Stimulated activated CD8-positive, alpha-beta memory T cell treated with anti-CD3 and anti-CD28 coated beads, Interleukin-7, amount 100 ng/mL, for 48 hours (primary cell): ENCODE measurements around the gene TTC3.

Source experiments
- DNase-seq, 2 donors: peaks; one replicate each; pipeline ENCODE4 v3.0.0-alpha.2; 2020; ENCODE audit warnings: low read depth in 1 of 2; ENCODE audit errors: extremely low read depth in 1 of 2

TTC3 gene

DNA sequence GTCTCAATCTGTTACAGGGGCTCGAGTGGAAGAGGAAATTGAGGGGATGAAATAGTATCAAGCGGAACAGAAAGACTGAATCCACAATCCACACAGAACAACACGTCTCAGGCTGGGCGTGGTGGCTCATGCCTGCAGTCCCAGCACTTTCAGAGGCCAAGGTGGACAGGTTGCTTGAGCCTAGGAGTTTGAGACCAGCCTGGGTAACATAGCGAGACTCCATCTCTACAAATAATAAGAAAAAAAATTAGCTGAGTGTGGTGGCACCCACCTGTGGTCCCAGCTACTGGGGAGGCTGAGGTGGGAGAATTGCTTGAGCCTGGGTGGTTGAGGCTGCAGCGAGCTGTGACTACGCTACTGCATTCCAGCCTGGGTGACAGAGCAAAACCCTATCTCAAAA lies 168.4 kb downstream of the TTC3 start:
- no peak for DNase-seq

GRCh38 chr21:37243961-37244360 lies 170.9 kb downstream of the TTC3 start:
- DNase-seq = no peak

DNA sequence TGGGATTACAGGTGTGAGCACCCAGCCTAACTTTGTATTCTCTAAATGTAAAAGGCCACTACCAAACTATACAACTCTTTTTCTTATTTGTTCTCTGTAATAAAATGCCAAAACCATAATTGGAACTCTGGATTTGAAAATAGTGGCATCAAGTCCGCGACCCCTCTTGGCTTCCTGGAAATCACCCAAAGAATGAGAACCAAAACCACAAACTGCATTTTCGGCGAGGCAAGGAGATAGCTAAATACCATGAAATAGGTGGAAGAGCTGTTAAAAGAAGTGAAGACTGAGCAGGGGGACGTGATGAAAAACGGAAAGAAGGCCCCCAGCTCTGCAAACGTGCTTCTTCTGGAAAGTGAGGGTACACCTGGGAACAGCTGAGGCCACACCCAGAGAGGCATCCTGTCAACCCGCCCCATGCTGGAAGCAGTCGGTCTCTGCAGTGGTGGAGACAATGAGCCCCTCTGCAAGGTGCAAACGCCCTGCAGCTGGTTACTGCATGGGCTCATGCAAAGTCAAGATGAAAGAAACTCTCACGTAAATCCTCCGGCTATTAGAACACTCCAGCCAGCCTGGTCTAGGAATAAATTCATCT lies 171.5 kb downstream of the TTC3 start:
- DNase-seq = no peak

GRCh38 chr21:37245151-37245550 lies 172.1 kb downstream of the TTC3 start:
- DNase-seq = no peak

GRCh38 chr21:37248298-37248697 lies 175.2 kb downstream of the TTC3 start:
- no peak for DNase-seq

- no peak for DNase-seq
Observed at GRCh38 chr21:37249112-37249904, 176.3 kb downstream of the TTC3 start.

GRCh38 chr21:37251294-37251634 lies 178.2 kb downstream of the TTC3 start:
- no peak for DNase-seq
